Effector memory CD4-positive, alpha-beta T cell (primary cell): Measurements from ENCODE around the gene AASDH.
"Not testable (repeated sequence)": the region's sequence is repeated elsewhere in the genome, so short reads cannot be mapped to it uniquely, and the experiment has no call there.

Source experiments
- DNase-seq, 3 donors: peaks; one replicate each; pipeline ENCODE4 v3.0.0-alpha.2; 2020
- H3K27ac ChIP-seq: 2 replicates; pipeline ENCODE4 v1.7.0; 2013; ENCODE audit warnings: mild to moderate bottlenecking, low read length, moderate library complexity; ENCODE audit not compliant: insufficient read depth, poor library complexity, severe bottlenecking
- H3K27me3 ChIP-seq: replicated peaks from 2 replicates; pipeline ENCODE4 v1.7.0; 2013; ENCODE audit warnings: mild to moderate bottlenecking, low read length; ENCODE audit not compliant: insufficient read depth, control insufficient read depth, poor library complexity, severe bottlenecking
- H3K36me3 ChIP-seq: 2 replicates; pipeline ENCODE4 v1.7.0; 2013; ENCODE audit warnings: mild to moderate bottlenecking, low read length, moderate library complexity; ENCODE audit not compliant: control insufficient read depth, insufficient read depth
- H3K4me1 ChIP-seq: 2 replicates; pipeline ENCODE4 v1.7.0; 2013; ENCODE audit warnings: low read length, mild to moderate bottlenecking; ENCODE audit not compliant: control insufficient read depth, insufficient read depth, poor library complexity, severe bottlenecking
- H3K4me3 ChIP-seq: 2 replicates; pipeline ENCODE4 v1.7.0; 2013; ENCODE audit warnings: low read length, low read depth, mild to moderate bottlenecking; ENCODE audit not compliant: insufficient read depth, poor library complexity, severe bottlenecking
- H3K9me3 ChIP-seq: 2 replicates; pipeline ENCODE4 v1.7.0; 2013; ENCODE audit warnings: mild to moderate bottlenecking, low read length, moderate library complexity; ENCODE audit not compliant: control insufficient read depth

The AASDH gene

GRCh38 chr4:56391270-56391669 is 4.0 kb upstream of the AASDH start:
- H3K27me3 ChIP-seq = no peaks in the 10 kb centered on the region
- H3K4me3 ChIP-seq = no peak overlapping the region
- H3K27ac ChIP-seq = no peak overlapping the region
- no peaks in the 10 kb centered on the region for H3K9me3 ChIP-seq
- DNase-seq = no peak
- no peaks in the 10 kb centered on the region for H3K36me3 ChIP-seq
- peaks cover 4% of the 10 kb centered on the region for H3K4me1 ChIP-seq

- H3K27me3 ChIP-seq = no peaks in the 10 kb centered on the region
- H3K4me1 ChIP-seq = peaks cover 4% of the 10 kb centered on the region
- no peak overlapping the region for H3K27ac ChIP-seq
Observed at GRCh38 chr4:56389558-56389957, 2.3 kb upstream of the AASDH start.

GRCh38 chr4:56388306-56388705 is 1.0 kb upstream of the AASDH start:
- Histone ChIP-seq H3K27me3 (no peaks in the 10 kb centered on the region), H3K9me3 (no peaks in the 10 kb centered on the region), H3K4me3 (peak overlapping the region; percentile 90), H3K4me1 (peaks cover 4% of the 10 kb centered on the region), H3K36me3 (no peaks in the 10 kb centered on the region), H3K27ac (peak overlapping the region; percentile 95)
- DNase-seq = no peak

More at GRCh38 chr4:56389558-56389957, 2.3 kb upstream of the AASDH start:
- no peaks in the 10 kb centered on the region for H3K9me3 ChIP-seq
- no peak overlapping the region for H3K4me3 ChIP-seq
- no peaks in the 10 kb centered on the region for H3K36me3 ChIP-seq
- no peak for DNase-seq

- H3K36me3 ChIP-seq = no peaks in the 10 kb centered on the region
- no peak for DNase-seq
- H3K27ac ChIP-seq = no peak overlapping the region
- H3K4me1 ChIP-seq = peaks cover 4% of the 10 kb centered on the region
- H3K4me3 ChIP-seq = no peak overlapping the region
- H3K27me3 ChIP-seq = no peaks in the 10 kb centered on the region
- H3K9me3 ChIP-seq = no peaks in the 10 kb centered on the region
Observed at GRCh38 chr4:56386091-56386490, 1.2 kb downstream of the AASDH start.

GRCh38 chr4:56375458-56375857 is 11.8 kb downstream of the AASDH start:
- Histone ChIP-seq H3K27me3 (no peaks in the 10 kb centered on the region), H3K36me3 (peaks cover 9% of the 10 kb centered on the region), H3K9me3 (no peaks in the 10 kb centered on the region), H3K4me1 (no peaks in the 10 kb centered on the region), H3K4me3 (no peak overlapping the region), H3K27ac (no peak overlapping the region)
- DNase-seq = no peak

GRCh38 chr4:56374956-56375355 is 12.3 kb downstream of the AASDH start:
- Histone ChIP-seq H3K36me3 (peaks cover 9% of the 10 kb centered on the region), H3K27ac (no peak overlapping the region), H3K27me3 (no peaks in the 10 kb centered on the region), H3K9me3 (no peaks in the 10 kb centered on the region), H3K4me1 (no peaks in the 10 kb centered on the region), H3K4me3 (no peak overlapping the region)
- DNase-seq = no peak

- peaks cover 9% of the 10 kb centered on the region for H3K36me3 ChIP-seq
- DNase-seq = no peak
- no peaks in the 10 kb centered on the region for H3K27me3 ChIP-seq
- H3K4me1 ChIP-seq = no peaks in the 10 kb centered on the region
- H3K27ac ChIP-seq = no peak overlapping the region
- no peaks in the 10 kb centered on the region for H3K9me3 ChIP-seq
- no peak overlapping the region for H3K4me3 ChIP-seq
Observed at GRCh38 chr4:56372774-56373173, 14.5 kb downstream of the AASDH start.

- peaks cover 9% of the 10 kb centered on the region for H3K36me3 ChIP-seq
- no peaks in the 10 kb centered on the region for H3K4me1 ChIP-seq
- H3K9me3 ChIP-seq = no peaks in the 10 kb centered on the region
- H3K4me3 ChIP-seq = no peak overlapping the region
- DNase-seq = no peak
- no peaks in the 10 kb centered on the region for H3K27me3 ChIP-seq
- no peak overlapping the region for H3K27ac ChIP-seq
Observed at GRCh38 chr4:56371426-56372220, 15.7 kb downstream of the AASDH start.

GRCh38 chr4:56370377-56370776 is 16.9 kb downstream of the AASDH start:
- Histone ChIP-seq H3K9me3 (no peaks in the 10 kb centered on the region), H3K4me1 (no peaks in the 10 kb centered on the region), H3K27me3 (no peaks in the 10 kb centered on the region), H3K27ac (no peak overlapping the region), H3K36me3 (peaks cover 9% of the 10 kb centered on the region), H3K4me3 (no peak overlapping the region)
- no peak for DNase-seq

GRCh38 chr4:56362981-56363380 is 24.3 kb downstream of the AASDH start:
- not testable (repeated sequence) for H3K36me3 ChIP-seq, H3K27me3 ChIP-seq, DNase-seq, H3K27ac ChIP-seq, H3K4me3 ChIP-seq, H3K9me3 ChIP-seq, H3K4me1 ChIP-seq
